CD4-positive, alpha-beta T cell treated with Interleukin-17A for 1 hour (primary cell): ENCODE data around the gene CTNNA3.

Experiments used
- DNase-seq: peaks from one replicate; pipeline ENCODE4 v3.0.0-alpha.2; 2020

Gene CTNNA3

GRCh38 chr10:66006411-66006810, 1689.6 kb downstream of the CTNNA3 start:
- DNase-seq = no peak

DNA sequence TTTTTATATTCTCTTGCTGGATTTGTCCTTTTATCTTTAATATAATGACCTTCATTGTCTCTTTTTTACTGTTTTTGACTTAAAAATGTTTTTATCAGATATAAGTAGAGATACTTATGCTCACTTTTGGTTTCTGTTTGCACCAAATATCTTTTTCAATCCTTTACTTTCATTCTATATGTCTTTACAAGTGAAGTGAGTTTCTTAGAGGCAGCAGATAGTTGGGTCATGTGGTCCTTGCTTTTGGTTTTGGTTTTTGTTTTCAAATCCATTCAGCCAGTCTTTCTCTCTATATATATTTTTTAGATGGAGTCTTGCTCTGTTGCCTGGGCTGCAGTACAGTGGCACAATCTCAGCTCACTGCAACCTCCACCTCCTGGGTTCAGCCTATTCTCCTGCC, 1702.5 kb downstream of the CTNNA3 start:
- DNase-seq = no peak

DNA sequence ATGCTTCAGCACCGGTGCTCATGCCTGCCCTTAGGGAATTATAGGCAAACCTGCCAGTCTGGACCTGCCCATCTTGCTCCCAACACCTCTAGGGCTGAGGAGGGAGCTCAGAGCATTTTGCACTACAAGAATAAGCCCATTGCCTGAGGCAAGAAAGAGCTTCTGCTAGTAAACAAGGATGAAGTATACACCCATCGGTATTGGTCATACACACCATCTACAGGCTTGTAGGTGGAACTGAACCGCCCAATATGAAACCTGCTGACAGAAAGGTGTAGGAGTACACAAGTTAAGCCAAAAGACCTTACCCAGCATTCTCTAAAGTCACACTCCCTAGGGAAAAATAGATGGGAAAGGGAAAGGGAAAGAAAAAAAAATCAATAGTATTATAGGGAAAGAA, 1727.1 kb downstream of the CTNNA3 start:
- DNase-seq = no peak

DNA sequence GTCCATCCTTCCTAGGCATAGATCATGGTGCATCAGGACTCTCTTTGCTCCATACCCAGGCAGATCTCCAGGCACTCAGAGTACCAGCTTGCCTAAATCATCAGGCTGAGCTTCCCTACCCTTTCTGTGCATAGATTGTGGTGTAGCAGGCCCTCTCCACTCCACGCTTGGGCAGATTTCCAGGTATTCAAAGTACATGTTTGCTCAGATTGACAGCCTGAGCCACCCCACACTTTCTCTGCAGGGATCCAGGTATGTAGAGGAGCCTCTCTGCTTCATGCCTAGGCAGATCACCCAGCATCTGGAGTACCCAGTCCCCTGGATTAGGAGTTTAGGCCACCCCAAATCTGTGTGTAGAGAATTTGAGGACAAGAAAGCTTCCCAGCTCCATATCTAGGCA, 1727.6 kb downstream of the CTNNA3 start:
- DNase-seq = no peak

- DNase-seq = no peak
Measured at GRCh38 chr10:65964205-65964604, 1731.8 kb downstream of the CTNNA3 start.

- DNase-seq = no peak
Measured at GRCh38 chr10:65952086-65952485, 1743.9 kb downstream of the CTNNA3 start.

DNA sequence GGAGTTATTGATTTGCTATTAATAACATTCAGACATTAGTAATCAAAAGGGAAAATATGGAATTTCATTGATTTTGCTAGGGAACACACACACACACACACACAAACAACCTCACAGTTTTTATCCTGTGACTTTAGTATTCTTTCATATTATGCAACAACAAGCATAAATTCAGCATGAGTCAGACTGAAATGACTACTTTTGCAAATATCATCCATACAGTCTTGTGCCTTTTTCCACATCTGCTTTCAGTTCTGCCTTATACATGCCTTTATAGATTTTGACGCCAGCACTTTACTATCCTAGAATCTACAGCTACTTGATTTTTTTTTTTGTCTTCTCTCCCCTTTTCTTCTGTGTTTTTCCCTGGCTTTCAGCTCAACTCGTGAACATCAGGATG, 1745.9 kb downstream of the CTNNA3 start:
- DNase-seq = no peak

DNA sequence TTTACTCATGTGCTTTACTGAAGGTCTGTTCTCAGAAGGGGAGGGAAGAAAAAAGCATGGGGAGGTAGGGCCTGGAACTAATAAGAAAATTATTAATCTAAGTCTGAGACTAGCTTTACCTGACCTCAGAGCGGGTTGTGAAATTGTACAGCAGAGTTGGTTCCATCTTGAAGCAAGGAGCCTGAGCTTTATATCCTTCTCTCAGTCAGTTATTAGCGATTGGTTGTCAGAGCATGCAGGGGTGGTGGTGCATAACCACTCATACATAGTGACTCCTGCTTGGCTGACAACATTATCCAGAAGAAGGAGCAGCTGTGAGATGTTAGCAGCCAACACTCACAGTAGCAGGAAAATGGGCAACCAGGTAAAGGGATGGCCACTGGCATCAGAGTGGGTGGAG, 1746.5 kb downstream of the CTNNA3 start:
- DNase-seq = no peak

- no peak for DNase-seq
Measured at GRCh38 chr10:65945061-65945460, 1750.9 kb downstream of the CTNNA3 start.

DNA sequence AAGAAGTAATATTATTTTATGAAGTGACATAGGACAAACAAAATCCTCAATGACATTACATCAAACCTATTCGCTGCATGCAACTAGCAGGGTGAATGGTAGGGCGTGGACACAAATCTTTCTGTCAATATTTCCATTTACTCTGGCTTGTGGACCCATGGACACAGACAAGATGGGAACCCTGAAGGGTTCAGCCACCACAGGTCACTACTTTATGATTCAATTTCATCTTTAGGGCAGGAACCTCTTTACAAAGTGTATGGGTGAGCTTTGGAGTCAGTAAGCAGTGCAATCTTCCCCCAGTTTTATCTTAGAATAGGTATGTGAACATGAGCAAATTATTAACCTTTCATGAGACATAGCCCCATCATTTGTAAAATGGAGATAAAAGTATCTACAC, 1752.5 kb downstream of the CTNNA3 start:
- no peak for DNase-seq

GRCh38 chr10:65940816-65941662, 1755.0 kb downstream of the CTNNA3 start:
- DNase-seq = no peak

- no peak for DNase-seq
Measured at GRCh38 chr10:65940105-65940504, 1755.9 kb downstream of the CTNNA3 start.

- no peak for DNase-seq
Measured at GRCh38 chr10:65931291-65932070, 1764.5 kb downstream of the CTNNA3 start.

GRCh38 chr10:65911151-65911835, 1784.7 kb downstream of the CTNNA3 start:
- DNase-seq = no peak

DNA sequence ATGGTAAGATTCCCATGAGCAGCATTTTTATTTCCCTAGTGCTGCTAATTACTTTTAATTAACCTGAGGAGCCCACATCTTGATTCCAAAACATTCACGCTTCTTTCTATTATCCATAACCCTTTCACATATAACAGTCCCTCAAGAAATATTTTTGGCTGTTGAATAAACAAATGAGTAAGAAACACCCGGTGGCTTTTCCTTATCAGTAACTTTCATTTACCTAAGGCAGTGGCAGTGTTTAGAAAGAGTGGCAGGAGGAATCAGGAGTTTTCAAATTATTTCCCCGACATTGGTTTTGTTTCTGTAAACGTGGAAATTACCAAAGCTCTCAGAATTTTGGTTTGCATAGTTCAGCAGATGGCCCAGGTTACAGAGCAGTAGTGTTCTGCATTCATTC, 1785.8 kb downstream of the CTNNA3 start:
- no peak for DNase-seq

DNA sequence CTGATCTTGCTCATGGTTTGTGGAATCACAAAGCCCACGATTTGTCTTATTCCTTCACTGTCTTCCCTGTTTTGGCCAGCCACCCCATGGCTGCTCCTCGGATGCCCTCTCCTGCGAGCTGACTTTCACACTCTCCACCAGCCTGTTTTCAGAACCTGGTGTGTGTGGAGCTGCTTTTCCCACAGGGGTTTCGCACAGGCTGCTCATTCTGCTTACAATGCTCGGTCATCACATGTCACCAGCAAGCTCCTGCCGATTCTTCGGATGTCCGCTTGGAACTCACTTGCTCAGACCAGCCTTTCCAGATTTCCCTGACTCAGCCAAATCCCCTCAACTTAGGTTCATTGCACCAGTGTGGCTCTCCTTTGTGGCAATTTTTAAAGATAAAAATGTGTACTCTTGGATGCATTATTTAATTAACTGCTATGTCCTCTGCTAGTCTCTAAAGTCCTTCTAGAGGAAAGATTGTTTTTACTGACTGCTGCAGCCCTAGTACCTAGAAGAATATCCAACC, 1788.7 kb downstream of the CTNNA3 start:
- DNase-seq = no peak

GRCh38 chr10:65903620-65904019, 1792.4 kb downstream of the CTNNA3 start:
- no peak for DNase-seq

DNA sequence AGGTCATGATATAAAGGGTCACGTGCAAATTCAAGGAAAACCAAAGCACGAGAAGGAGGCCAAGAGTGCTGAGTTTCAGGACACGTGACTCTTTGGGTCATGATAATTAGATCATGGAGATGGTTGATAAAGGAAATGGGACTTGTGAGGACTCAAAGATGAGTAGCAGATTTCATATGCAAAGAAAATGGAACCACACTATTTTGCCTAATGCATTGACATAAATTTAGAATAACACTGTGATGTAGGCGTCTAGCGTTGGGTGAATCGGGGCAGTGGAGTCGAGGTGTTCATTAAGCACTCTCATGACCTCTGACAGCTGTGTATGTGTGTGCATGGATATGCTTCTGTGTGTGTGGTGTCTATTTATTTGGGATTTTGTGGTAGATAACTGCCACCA, 1795.7 kb downstream of the CTNNA3 start:
- no peak for DNase-seq

- no peak for DNase-seq
Measured at GRCh38 chr10:65898055-65898454, 1797.9 kb downstream of the CTNNA3 start.

DNA sequence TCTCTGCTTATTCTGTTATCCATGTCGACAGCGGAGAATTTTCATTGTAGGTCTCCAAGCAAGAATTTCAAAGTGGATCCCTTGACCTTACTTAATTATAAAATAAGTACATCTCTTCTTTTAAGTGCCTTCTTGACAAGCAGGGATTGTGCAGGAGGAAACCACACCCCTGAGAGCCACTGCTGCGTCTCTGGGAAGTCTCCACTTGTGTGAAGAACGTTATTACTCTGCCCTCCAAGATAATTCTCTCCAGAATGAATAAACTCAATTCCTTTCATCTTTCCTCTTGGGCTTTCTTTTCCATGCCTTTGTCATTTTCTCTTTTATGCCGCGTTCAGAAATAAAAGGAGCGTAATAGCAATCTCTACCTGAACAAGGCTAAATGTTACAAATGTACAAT, 1801.0 kb downstream of the CTNNA3 start:
- no peak for DNase-seq

DNA sequence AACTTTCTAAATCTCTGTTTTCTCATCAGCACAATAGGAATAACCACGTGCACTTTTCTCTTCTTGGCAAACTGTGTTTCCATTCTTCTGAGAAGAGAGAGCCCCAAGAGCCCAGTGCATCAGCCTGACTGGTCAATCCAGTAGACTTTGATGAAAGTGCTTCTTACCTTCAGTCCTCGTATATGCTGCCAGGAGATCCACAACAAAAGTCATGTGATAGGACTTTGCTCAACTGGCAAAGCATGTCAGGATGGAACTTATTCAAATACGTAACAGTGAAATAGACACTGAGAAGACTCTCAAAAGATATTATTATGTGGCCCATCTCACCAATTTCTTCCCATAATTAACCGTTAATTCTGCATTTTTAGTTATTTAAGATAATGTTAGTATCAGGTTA, 1801.6 kb downstream of the CTNNA3 start:
- no peak for DNase-seq

DNA sequence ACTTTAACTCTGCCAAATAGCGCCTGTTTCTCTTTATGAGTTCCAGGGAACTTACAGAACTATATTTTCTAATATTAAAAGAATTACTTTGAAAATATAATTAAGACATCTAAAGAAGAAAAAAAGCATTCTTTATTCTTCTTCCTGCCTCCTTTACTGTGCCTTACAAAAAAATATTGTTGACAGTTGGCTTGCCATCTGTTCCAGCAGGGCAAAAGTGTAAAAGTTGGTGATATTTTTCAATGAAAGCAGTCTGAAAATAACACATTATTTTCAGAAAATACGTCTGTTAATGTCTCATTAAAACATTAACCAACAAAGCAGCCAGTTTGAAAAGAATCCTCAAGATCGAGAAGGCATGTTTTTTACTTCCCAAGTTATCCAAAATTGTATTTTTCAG, 1802.3 kb downstream of the CTNNA3 start:
- no peak for DNase-seq

- DNase-seq = no peak
Measured at GRCh38 chr10:65892284-65892683, 1803.7 kb downstream of the CTNNA3 start.
